ENCODE results near the gene MPDZ.

Gene MPDZ

DNA sequence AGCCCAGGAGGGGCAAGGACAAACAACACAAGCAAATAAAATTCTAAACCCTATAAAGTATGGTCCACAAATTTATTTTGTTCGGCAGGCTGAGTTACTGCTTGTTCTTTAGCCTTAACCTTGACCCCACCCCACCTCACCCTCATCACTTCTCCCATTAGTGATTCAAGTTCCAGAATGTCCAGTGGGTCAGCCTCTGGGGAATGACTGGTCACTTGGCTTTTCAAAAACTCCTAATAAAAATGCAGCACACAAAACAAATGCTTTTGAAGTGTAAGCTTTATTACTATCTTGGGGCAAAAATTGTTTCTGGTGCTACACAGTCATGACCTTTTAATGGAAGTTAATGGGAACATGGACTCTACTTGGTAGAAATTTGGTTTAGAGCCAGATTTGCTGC is 142.1 kb downstream of the MPDZ start:
- DNase-seq (ENCODE audit: low spot score) = no peak

DNA sequence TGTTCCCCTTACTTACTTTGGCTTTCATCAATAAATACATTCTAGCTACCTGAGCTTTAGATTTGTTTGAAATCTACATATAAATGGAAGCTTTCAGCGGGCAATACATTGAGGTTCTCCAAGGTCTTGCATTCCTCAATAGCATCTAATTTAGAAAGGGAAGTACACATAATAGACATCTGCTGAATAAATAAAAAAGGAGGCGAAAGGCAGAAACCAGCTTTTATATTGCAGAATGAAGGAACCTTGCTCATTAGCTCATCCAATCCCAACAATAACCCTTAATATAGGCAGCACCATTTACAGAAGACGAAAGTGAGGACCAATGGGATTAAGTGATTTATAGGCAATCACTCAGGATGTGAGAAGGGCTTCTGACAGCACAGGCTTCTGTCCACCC is 147.5 kb downstream of the MPDZ start:
- no peak for DNase-seq (ENCODE audit: low spot score)

GRCh38 chr9:13131416-13131815 is 148.1 kb downstream of the MPDZ start:
- no peak for DNase-seq (ENCODE audit: low spot score)

GRCh38 chr9:13128266-13128860 is 151.1 kb downstream of the MPDZ start:
- DNase-seq (ENCODE audit: low spot score) = no peak

- no peak for DNase-seq (ENCODE audit: low spot score)
Observed at GRCh38 chr9:13127131-13127530, 152.4 kb downstream of the MPDZ start.

GRCh38 chr9:13125261-13125660 is 154.2 kb downstream of the MPDZ start:
- no peak for DNase-seq (ENCODE audit: low spot score)

DNA sequence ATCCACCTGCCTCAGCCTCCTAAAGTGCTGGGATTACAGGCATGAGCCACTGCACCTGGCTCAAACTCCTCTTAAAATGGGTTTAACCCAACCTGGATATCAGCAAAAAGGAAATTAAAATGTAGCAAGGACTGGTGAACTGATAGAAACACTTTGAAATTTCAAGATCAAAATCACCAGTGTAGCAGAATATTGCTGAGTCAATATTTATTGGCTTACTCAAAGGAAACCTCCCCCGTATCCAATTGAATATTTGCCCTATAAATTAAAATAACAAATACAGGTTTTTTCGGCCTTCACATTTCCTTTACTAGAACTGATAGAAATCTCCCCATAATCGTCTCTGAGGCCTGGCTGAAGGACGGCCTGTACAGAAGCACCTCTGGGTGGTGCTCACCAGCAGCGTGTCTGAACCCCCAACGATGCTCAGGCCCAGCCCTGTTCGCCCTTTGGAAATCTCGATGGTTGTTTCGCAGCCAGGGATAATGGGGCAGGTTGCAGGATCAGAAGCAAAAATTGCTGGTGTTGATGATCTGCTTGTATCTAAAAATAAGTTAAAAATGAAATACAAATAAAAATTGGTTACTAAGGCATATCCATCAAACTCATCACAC is 156.6 kb downstream of the MPDZ start:
- no peak for DNase-seq (ENCODE audit: low spot score)

DNA sequence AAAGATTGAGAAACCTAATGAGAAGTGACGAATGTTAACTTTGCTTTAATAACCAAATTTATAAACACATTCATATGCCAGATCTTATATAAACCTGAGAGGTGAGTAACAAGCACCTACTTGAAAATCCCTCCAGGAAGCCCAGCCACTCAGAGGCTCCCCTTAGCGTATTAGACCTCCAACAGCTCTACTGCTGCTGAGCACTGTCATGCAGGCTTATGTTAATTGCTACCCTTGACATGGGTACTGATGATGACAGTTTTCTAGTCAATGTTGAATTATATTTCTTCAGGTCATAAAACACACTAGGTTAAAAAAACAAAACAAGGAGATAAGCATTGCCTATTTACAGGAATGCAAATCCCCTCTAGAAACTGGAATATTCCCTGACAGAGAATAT is 161.2 kb downstream of the MPDZ start:
- peak; percentile 12 for DNase-seq (ENCODE audit: low spot score)

DNA sequence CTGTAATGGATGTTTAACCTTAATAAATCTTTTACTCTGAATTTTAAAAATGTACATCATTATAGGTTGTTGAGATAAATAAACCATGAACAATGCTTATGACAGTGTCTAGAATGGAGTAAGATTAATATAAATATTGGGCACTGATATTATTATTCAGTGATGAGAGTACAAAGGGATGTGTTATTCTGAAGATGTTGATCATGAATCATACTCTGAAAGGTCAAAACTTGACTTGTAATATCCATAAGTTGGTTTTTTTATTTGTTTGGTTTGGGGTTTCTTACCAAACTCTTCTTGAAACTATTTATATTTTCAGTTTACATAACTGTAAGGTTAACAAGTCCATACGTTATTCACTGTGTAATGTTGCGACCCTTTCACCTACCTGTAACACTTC is 163.2 kb downstream of the MPDZ start:
- DNase-seq (ENCODE audit: low spot score) = no peak

DNA sequence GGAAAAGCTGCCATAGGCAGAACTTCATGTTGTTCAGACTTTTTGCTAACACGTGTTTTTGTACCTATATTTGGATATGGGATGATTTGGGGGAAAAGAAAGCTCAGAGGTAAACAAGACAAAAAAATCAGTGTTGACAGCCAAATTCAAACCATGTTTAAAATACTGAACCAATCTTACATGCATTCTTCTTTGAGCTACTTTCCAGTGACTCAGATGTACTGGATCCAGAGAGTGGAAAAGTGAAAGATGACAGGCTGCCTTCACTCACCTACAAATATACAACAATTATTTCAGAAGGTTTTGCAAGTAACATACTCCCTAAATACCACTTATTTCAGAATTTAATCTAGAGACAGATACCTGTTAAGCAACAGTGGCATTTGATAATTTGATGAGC is 165.7 kb downstream of the MPDZ start:
- no peak for DNase-seq (ENCODE audit: low spot score)

DNA sequence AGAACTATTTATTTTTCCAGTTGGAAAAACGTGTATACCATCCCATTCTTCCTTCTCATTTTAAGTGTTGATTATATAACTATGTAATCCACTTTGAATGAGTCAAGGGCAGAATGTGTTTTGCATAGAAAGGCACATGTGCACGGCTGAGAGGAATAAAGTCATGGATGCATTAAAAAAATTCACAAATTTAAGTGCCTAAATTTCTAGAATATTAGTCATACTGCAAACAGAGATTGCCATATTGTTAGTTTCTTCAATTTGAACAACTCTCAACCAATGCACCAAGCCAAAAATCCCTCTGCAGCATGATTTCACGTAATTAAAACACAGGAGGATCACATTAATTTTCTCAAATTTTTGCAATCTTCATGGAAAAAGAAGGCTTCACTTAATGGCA is 166.3 kb downstream of the MPDZ start:
- no peak for DNase-seq (ENCODE audit: low spot score)

- no peak for DNase-seq (ENCODE audit: low spot score)
Observed at GRCh38 chr9:13111778-13112177, 167.7 kb downstream of the MPDZ start.

DNA sequence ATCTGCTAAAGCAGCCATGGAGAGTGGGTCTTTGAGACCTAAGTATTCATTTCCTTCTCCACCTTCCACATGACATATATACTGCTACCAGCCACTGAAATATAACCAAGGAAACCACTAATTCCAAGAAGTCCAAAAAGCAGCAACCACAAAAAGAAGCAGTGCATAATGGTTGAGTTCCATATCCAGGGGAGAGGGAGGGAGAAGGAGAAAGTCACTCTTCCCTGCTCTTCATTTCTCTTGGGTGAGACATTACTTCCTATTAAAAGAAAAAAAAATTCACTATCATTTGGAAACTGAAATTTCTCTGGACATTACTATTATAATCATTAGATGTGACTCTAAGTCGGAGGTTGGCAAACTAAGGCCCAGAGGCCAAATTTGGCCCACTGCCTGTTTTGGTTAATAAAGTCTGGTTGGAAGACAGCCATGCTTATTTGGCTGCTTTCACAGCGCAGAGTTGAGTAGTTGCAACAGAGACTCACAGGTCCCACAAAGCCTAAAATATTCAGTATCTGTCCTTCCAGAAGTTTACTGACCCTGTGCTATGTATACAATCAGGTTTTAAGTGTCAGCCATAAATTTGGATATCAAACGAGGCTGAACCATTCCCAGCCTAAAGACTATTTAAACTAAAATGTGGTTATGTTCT is 168.6 kb downstream of the MPDZ start:
- DNase-seq (ENCODE audit: low spot score) = no peak

- DNase-seq (ENCODE audit: low spot score) = no peak
Observed at GRCh38 chr9:13109781-13110180, 169.7 kb downstream of the MPDZ start.

DNA sequence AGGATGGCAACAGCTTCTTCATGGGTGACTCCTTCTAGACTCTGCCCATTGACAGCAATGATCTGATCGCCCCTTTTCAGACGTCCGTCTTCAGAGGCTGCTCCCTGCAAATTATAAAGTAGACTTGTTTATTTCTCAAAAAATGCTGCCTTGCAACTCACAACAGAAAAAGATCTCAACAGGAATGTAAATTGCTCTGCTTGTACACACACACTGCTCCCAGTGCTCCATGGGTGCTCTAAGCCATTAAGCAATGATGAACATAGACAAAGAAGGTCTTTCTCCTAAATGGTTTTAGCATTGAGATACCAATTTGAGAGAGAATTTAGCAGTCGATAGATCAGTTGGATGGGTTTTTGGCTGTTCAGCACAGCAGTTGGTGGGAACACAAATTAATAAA is 172.5 kb downstream of the MPDZ start:
- no peak for DNase-seq (ENCODE audit: low spot score)

GRCh38 chr9:13100914-13101572 is 178.4 kb downstream of the MPDZ start:
- DNase-seq (ENCODE audit: low spot score) = no peak

DNA sequence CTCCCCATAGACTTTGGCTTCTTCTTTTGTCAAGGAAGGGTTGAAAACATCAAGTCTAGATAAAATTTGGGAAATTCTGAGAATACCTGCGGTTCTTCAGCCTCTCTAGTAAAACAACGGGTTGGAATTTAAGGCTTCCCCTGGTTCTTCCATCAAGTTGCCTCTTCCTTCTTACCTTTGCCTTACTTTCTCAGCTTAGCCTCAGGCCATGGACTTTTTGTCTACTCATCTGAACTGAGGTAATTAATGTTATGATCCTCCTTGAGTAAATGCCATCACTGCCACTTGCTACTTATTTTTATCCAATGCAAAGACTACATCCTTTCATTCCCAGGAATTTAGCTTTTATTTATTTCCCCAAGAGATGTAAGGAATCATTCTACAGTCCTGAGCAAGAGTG is 184.4 kb downstream of the MPDZ start:
- no peak for DNase-seq (ENCODE audit: low spot score)

GRCh38 chr9:13090628-13091027 is 188.9 kb downstream of the MPDZ start:
- DNase-seq (ENCODE audit: low spot score) = no peak

- DNase-seq (ENCODE audit: low spot score) = no peak
Observed at GRCh38 chr9:13089666-13090065, 189.8 kb downstream of the MPDZ start.

DNA sequence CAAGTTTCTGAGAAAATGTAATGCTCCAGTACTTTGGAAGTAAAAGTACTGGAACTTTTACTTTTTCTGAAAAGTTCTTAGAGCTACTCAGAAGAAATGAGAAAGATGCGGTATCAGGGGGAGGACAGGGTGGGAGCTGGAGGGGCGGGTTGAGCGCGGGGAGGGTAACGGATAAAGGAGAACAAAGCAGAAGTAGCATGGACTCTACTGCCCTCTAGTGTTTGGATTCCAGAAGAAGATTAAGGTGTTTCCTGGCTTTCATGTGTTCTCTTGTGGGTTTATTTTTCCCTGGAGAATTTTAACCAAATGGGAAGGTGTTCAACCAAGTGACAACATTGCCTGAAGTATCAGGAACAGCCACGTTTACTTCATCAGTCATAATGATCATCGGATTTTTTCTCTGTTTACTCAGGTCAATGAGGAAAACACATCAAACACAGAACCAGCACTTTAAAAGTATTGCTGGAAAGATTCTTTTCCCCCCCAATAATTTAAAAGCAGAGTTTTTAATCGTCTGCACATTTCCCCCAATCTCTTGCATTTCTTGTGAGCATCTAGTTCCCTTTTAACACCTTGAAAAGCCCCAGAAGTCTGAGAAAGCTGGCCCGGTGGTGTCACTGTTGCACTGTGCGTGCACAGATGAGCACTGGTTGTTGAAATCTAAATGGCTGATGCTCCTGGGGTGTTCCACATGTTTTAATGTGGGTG is 190.6 kb downstream of the MPDZ start:
- peak; percentile 88 for DNase-seq (ENCODE audit: low spot score)

GRCh38 chr9:13083963-13084528 is 195.4 kb downstream of the MPDZ start:
- DNase-seq (ENCODE audit: low spot score) = no peak

DNA sequence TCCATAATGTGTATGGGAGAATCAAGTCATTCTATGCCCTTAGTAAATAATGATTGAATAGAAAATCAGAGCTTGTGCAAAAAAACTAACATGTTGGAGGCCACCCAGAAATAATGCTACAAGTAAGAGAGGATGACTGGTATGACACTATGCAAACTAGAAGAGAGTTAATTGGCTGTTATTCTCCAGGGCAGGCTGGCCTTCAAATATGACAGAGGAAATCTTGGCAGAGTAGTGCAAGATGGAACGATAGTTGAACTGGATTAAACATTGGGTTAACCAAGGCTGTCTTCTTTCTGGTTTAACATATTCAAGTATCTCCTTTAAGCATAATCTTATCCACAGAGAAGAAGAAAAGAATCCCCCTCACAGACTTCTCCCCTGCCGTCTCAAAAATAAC is 196.1 kb downstream of the MPDZ start:
- DNase-seq (ENCODE audit: low spot score) = no peak

Data from iPS-NIHi11 (cell line).